Raji (cell line): ENCODE data around the gene SLC1A1.

ENCODE experiments used
- POLR2A ChIP-seq: IDR thresholded peaks from 2 replicates; pipeline ENCODE4 v1.6.1; 2011; ENCODE audit warnings: low read depth, low read length, control low read depth; ENCODE audit not compliant: insufficient read depth

SLC1A1 gene

GRCh38 chr9:4615778-4616177 lies 125.5 kb downstream of the SLC1A1 start:
- no peak for TF ChIP-seq POLR2A

- TF ChIP-seq POLR2A, result no peak
Observed at GRCh38 chr9:4617752-4618151, 127.5 kb downstream of the SLC1A1 start.

- no peak for TF ChIP-seq POLR2A
Observed at GRCh38 chr9:4618700-4619099, 128.4 kb downstream of the SLC1A1 start.

- TF ChIP-seq POLR2A, result no peak
Observed at GRCh38 chr9:4620057-4620765, 129.9 kb downstream of the SLC1A1 start.

- TF ChIP-seq POLR2A, result no peak
Observed at GRCh38 chr9:4620881-4621555, 130.8 kb downstream of the SLC1A1 start.

- TF ChIP-seq POLR2A, result no peak
Observed at GRCh38 chr9:4622016-4622415, 131.7 kb downstream of the SLC1A1 start.

GRCh38 chr9:4630836-4631235 lies 140.6 kb downstream of the SLC1A1 start:
- TF ChIP-seq POLR2A, result no peak
